Psoas muscle (tissue), 8 donors: ENCODE measurements around the gene HOXC5. TPM values are rescaled to one million over a fixed set of nuclear protein-coding genes. Genes with fewer than 3 reads are reported as not detected.

Experiments used
- ATAC-seq, 4 donors: fragments of 200-7000 bp; cut with Tn5 transposase; one replicate each; pipeline ENCODE4 v1.9.1; 2020; ENCODE audit warnings: moderate library complexity in 3 of 4, mild to moderate bottlenecking in 2 of 4
- DNase-seq, 2 donors: peaks; one replicate each; pipeline ENCODE4 v3.0.0-alpha.2; 2020
- H3K27ac ChIP-seq: fragments of 200-600 bp; one replicate; pipeline ENCODE4 v1.8.0; 2022
- H3K27me3 ChIP-seq, 3 donors: fragments of 200-600 bp in 1 of 3; one replicate each; pipeline versions ENCODE4 v1.6.1 to v1.8.0; 2013 to 2022; ENCODE audit warnings: low read length in 2 of 3, mild to moderate bottlenecking in 2 of 3, moderate library complexity in 1 of 3; ENCODE audit not compliant: insufficient read depth in 3 of 3
- H3K36me3 ChIP-seq, 2 donors: fragments of 200-600 bp in 1 of 2; one replicate each; pipeline versions ENCODE4 v1.6.1 to v1.8.0; 2013 to 2022; ENCODE audit warnings: low read depth in 1 of 2, mild to moderate bottlenecking in 1 of 2, moderate library complexity in 1 of 2; ENCODE audit not compliant: insufficient read depth in 1 of 2
- H3K4me1 ChIP-seq: fragments of 200-600 bp; one replicate; pipeline ENCODE4 v1.8.0; 2022
- H3K4me3 ChIP-seq: fragments of 200-600 bp; one replicate; pipeline ENCODE4 v1.8.0; 2022; ENCODE audit warnings: mild to moderate bottlenecking
- H3K9me3 ChIP-seq: fragments of 200-600 bp; one replicate; pipeline ENCODE4 v1.8.0; 2022
- WGBS, 3 donors: extraction: QIAGEN DNeasy Blood & Tissue Kit; methylation state at CpG; one replicate each; pipeline versions ENCODE4 v1.1.6 to v1.1.7; 2013; 5-methylcytosine and 5-hydroxymethylcytosine counted together
- intact Hi-C, 2 donors: fragments of 100-400 bp; cut with DNase I; formaldehyde crosslinking; loops; one replicate each; pipeline versions ENCODE4 v1.11.0 to v1.14.2; 2022
- polyA plus RNA-seq, 3 donors: library from polyadenylated mRNA; stranded (reverse); fragments of 200-250 nt; gene quantifications; one replicate each; pipeline ENCODE4 v1.2.3, GENCODE V29; 2013
- total RNA-seq, 4 donors: library from RNA; stranded (reverse); fragmentation: NEBNext Ultra II Directional in 2 of 4; extraction: Animal tissue kit (Norgen Biotek cat#: 25700) in 2 of 4; gene quantifications; one replicate each; pipeline versions ENCODE4 v1.2.1 to v1.2.4, GENCODE V29; 2021 to 2023
- TF ChIP-seq, protein P1 (sequence below): fragments of 200-600 bp; IDR thresholded peaks from one replicate; pipeline ENCODE4 v1.8.0; 2022; ENCODE audit warnings: antibody characterized with exemption
- donor health status: healthy with polysubstance abuse.
- donor health status: DM: no; HTN: no; CAD: no; lungs with moderate emphysema.
- donor health status: Bipolar disorder and iron deficiency.
- donor health status: healthy.
- donor health status: DM: yes; HTN: yes; CAD: no.
- donor health status: DM: no; HTN: no; CAD: no.
- donor health status: DM: no; HTN: no; CAD: no.
- donor health status: DM: yes; HTN: yes; CAD: no.

Gene HOXC5
- total and polyA plus RNA-seq, 7 donors: 0.03 to 3.3 (median 0.58) TPM

DNA sequence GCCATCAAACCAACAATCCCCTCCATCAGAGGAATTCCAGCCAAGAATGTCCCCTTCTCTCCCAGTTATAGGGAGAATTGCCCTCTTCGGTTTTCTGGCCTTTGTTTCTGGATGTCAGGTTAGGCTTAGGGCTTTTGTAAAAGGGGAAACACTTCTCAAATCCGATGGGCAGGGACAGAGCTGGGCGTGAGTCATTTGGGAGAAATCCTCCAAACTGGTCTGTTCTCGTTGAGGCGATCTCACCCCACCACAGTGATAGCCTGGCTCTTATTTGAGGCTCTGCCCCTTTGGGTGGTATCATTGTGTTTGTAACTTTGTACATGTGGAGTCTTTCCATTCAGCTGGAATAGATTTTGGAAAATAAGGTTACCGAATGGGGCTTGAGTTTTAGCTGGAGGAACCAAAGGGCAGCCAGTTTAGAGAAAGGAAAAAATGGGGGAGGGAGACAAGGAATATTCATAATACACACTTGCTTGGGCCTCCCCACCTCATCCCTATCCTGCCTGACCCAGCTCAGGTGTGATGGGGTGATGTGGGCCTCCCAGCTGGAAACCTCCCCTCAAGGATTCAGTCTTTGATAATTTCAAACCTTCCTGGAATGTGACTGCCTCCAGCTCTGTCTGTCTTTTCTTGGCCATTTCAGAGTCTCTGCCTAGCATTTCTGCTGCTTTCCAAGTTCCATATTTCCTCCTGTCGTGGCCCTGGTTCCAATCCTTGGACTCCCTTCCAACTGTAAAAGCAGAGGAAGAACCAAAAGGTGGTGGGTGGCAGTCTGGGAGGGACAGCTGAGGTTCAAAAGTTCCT lies 28.3 kb downstream of the HOXC5 start:
- Histone ChIP-seq H3K36me3 (no peaks in the 10 kb centered on the region), H3K4me1 (no peaks in the 10 kb centered on the region), H3K9me3 (no peaks in the 10 kb centered on the region), H3K4me3 (no peak overlapping the region), H3K27ac (no peak overlapping the region), H3K27me3 (peaks cover 0 to 6% (median 2%) of the 10 kb centered on the region in 3 donors)
- 70 to 77% (median 74%) methylated on average over 7 of the region's 7 CpGs for WGBS, 3 donors
- ATAC-seq (no peak), DNase-seq (no peak)
- intact Hi-C loops: no loop called here
- TF ChIP-seq, protein P1, sequence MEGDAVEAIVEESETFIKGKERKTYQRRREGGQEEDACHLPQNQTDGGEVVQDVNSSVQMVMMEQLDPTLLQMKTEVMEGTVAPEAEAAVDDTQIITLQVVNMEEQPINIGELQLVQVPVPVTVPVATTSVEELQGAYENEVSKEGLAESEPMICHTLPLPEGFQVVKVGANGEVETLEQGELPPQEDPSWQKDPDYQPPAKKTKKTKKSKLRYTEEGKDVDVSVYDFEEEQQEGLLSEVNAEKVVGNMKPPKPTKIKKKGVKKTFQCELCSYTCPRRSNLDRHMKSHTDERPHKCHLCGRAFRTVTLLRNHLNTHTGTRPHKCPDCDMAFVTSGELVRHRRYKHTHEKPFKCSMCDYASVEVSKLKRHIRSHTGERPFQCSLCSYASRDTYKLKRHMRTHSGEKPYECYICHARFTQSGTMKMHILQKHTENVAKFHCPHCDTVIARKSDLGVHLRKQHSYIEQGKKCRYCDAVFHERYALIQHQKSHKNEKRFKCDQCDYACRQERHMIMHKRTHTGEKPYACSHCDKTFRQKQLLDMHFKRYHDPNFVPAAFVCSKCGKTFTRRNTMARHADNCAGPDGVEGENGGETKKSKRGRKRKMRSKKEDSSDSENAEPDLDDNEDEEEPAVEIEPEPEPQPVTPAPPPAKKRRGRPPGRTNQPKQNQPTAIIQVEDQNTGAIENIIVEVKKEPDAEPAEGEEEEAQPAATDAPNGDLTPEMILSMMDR: no peak

DNA sequence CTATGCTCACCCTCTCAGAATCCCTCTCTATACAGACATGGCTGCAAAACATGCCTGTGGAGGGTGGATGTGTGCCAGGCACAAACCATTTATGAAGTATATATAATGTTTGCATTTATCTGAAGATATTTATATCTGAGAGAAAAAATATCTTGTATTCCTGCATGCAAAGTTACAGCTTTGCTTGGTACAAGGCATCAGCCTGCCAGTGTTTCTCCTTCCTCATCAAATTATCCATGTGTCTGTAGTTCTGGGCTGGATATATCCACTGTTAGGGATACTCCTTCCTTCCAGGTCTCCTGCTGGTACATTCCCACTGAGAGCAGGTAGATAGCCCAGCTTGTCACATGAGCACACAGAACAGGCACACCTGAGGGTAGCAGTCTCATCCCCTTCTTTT lies 32.8 kb downstream of the HOXC5 start:
- peaks cover 5% of the 10 kb centered on the region for H3K4me1 ChIP-seq
- TF ChIP-seq, protein P1: no peak
- intact Hi-C loops: no loop called here
- H3K9me3 ChIP-seq: no peaks in the 10 kb centered on the region
- H3K36me3 ChIP-seq: no peaks in the 10 kb centered on the region
- H3K27ac ChIP-seq: no peak overlapping the region
- peaks cover 0 to 6% (median 2%) of the 10 kb centered on the region in 3 donors for H3K27me3 ChIP-seq
- ATAC-seq (no peak), DNase-seq (no peak)
- H3K4me3 ChIP-seq: no peak overlapping the region

DNA sequence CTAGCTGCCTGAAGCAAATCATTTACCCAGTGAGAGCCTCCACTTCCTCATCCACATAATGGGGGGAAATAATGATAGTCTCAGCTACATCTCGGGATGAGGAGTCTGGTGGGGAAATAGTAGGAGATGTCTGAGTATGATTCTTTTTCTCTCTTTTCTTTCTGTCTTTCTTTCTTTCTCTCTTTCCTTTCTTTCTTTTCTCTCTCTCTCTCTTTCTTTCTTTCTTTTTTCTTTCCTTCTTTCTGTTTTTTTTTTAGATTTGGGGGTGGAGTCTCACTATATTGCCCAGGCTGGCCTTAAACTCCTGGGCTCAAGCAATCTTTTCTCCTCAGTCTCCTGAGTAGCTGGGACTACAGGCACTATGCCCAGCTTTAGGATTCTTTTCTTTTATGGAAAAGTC lies 33.6 kb downstream of the HOXC5 start:
- intact Hi-C loops: no loop called here
- TF ChIP-seq, protein P1: no peak
- Histone ChIP-seq H3K4me3 (no peak overlapping the region), H3K27me3 (peaks cover 0 to 6% (median 2%) of the 10 kb centered on the region in 3 donors), H3K27ac (no peak overlapping the region), H3K4me1 (peaks cover 5% of the 10 kb centered on the region), H3K9me3 (no peaks in the 10 kb centered on the region), H3K36me3 (no peaks in the 10 kb centered on the region)
- ATAC-seq (no peak), DNase-seq (no peak)
- 76 to 79% (median 77%) methylated on average over 1 of the region's 1 CpG for WGBS, 3 donors

DNA sequence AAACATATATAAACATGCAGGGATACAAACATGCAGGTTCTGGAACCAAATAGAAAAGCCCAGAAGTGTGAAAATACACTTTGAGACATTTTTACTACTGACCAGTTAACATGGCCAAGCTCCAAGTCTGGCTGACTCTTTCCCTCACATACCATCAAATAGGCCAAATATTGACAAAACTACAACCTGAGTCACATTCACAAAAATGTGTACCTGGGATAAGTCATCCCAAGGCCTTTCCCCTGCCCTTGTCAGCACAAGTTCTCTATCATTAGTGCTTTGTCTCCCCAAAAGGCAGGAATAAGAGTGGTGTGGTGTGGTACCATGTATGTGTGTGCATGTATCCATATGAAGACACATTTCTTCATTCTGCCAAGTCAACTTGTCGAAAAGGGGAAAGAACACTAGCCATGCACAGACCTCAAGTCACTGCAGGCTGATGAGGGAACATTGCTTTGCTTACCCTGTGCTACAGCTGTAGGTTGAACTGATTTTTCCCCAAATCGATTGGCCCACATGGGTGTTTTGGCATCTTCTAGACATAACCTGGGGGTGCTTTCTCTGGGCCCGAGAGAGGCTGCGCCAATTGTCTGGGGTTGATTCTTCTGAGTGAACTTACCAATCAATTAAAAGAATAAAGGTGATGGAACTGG lies 35.7 kb downstream of the HOXC5 start:
- H3K4me1 ChIP-seq: peaks cover 5% of the 10 kb centered on the region
- peaks cover 0 to 6% (median 2%) of the 10 kb centered on the region in 3 donors for H3K27me3 ChIP-seq
- ATAC-seq: no peak
- no peak overlapping the region for H3K4me3 ChIP-seq
- no peak overlapping the region for H3K27ac ChIP-seq
- no peaks in the 10 kb centered on the region for H3K36me3 ChIP-seq
- 88 to 92% (median 88%) methylated on average over 4 of the region's 4 CpGs for WGBS, 3 donors
- DNase-seq: no peak
- no peaks in the 10 kb centered on the region for H3K9me3 ChIP-seq
- TF ChIP-seq, protein P1: no peak
- intact Hi-C loops: no loop called here
